Occipital lobe (tissue), 2 donors: Measurements from ENCODE around the gene IST1. TPM values are rescaled to one million over a fixed set of nuclear protein-coding genes. Genes with fewer than 3 reads are reported as not detected.
"Not testable (repeated sequence)": the region's sequence is repeated elsewhere in the genome, so short reads cannot be mapped to it uniquely, and the experiment has no call there.

Source experiments
- DNase-seq: peaks from one replicate; lab custom pipeline; 2025; lab: John Stamatoyannopoulos, UW
- total RNA-seq: library from RNA; depleted of rRNA; stranded (reverse); fragments of >200 nt; gene quantifications from one replicate; pipeline ENCODE4 v1.2.3, GENCODE V29; 2014

The IST1 gene
- total RNA-seq, 1 donor from 2014 or later = 122 TPM

- peak; percentile 34 for DNase-seq
Observed at GRCh38 chr16:71882505-71883167, 12.7 kb upstream of the IST1 start.

- no peak for DNase-seq
Observed at GRCh38 chr16:71883168-71883848, 12.0 kb upstream of the IST1 start.

- peak; percentile 46 for DNase-seq
Observed at GRCh38 chr16:71883849-71884638, 11.3 kb upstream of the IST1 start, which contains the start of gene ZNF821. ZNF821 (minus strand) TSS chr16:71884182; CDS start chr16:71879946, 4,236 bp downstream.

GRCh38 chr16:71885261-71885650 is 10.1 kb upstream of the IST1 start:
- no peak for DNase-seq

- DNase-seq = no peak
Observed at GRCh38 chr16:71889147-71889546, 6.2 kb upstream of the IST1 start.

GRCh38 chr16:71893888-71894228 is 1.5 kb upstream of the IST1 start:
- no peak for DNase-seq

- peak; percentile 37 for DNase-seq
Observed at GRCh38 chr16:71894229-71894920, 956 bp upstream of the IST1 start.

GRCh38 chr16:71895679-71896365 is 491 bp downstream of the IST1 start:
- DNase-seq = peak; percentile 29

GRCh38 chr16:71896764-71897368 is 1.5 kb downstream of the IST1 start:
- DNase-seq = no peak

GRCh38 chr16:71899171-71899570 is 3.8 kb downstream of the IST1 start:
- no peak for DNase-seq

- DNase-seq = no peak
Observed at GRCh38 chr16:71902656-71903365, 7.5 kb downstream of the IST1 start.

GRCh38 chr16:71903608-71904007 is 8.3 kb downstream of the IST1 start:
- no peak for DNase-seq

GRCh38 chr16:71904239-71904638 is 8.9 kb downstream of the IST1 start:
- no peak for DNase-seq

- DNase-seq = not testable (repeated sequence)
Observed at GRCh38 chr16:71905765-71906164, 10.4 kb downstream of the IST1 start.

GRCh38 chr16:71911121-71911520 is 15.8 kb downstream of the IST1 start:
- DNase-seq = no peak

- DNase-seq = no peak
Observed at GRCh38 chr16:71912534-71913275, 17.4 kb downstream of the IST1 start.

GRCh38 chr16:71914802-71915201 is 19.5 kb downstream of the IST1 start:
- no peak for DNase-seq

GRCh38 chr16:71915350-71915749 is 20.0 kb downstream of the IST1 start:
- no peak for DNase-seq

GRCh38 chr16:71916397-71916920 is 21.1 kb downstream of the IST1 start:
- no peak for DNase-seq
